SU-DHL-6 (cell line): Measurements from ENCODE around the gene EPB41L4A.

Source experiments
- CTCF ChIP-seq: fragments of 200-600 bp; sonication (generic); IDR thresholded peaks from one replicate; pipeline ENCODE4 v1.5.1; 2017; ENCODE audit warnings: antibody characterized with exemption, mild to moderate bottlenecking, low read length, moderate library complexity; ENCODE audit not compliant: insufficient read depth, poor library complexity, severe bottlenecking
- EZH2phosphoT487 ChIP-seq: fragments of 200-600 bp; sonication (generic), shearing (Covaris generic); conservative IDR thresholded peaks from 2 replicates; pipeline ENCODE4 v1.6.1; 2018; ENCODE audit warnings: mild to moderate bottlenecking, antibody characterized with exemption, low read length, moderate library complexity, mixed read lengths

- TF ChIP-seq CTCF (no peak), EZH2phosphoT487 (no peak)
Observed at GRCh38 chr5:112419164-112419985, at the start of gene EPB41L4A.
